MM.1S (cell line): Measurements from ENCODE around the gene GP9.

Source experiments
- DNase-seq: peaks from one replicate; pipeline ENCODE4 v3.0.0-alpha.2; 2015
- H2AFZ ChIP-seq: fragments of 300-600 bp; sonication (generic); 2 replicates; pipeline ENCODE4 v1.6.0; 2016; ENCODE audit warnings: antibody characterized with exemption, low read length
- H3F3A ChIP-seq: fragments of 300-600 bp; sonication (generic); 2 replicates; pipeline ENCODE4 v1.6.1; 2016; ENCODE audit warnings: mild to moderate bottlenecking, antibody characterized with exemption, low read length, moderate library complexity, mixed read lengths; ENCODE audit not compliant: insufficient read depth
- H3K27ac ChIP-seq: fragments of 300-600 bp; sonication (generic); 2 replicates; pipeline ENCODE4 v1.5.1; 2016; ENCODE audit warnings: mild to moderate bottlenecking, low read length
- H3K27me3 ChIP-seq: fragments of 300-600 bp; sonication (generic); replicated peaks from 2 replicates; pipeline ENCODE4 v1.6.0; 2016; ENCODE audit warnings: low read length; ENCODE audit not compliant: insufficient read depth
- H3K36me3 ChIP-seq: fragments of 300-600 bp; sonication (generic); replicated peaks from 2 replicates; pipeline ENCODE4 v1.6.1; 2016; ENCODE audit warnings: mild to moderate bottlenecking, low read length, mixed read lengths; ENCODE audit not compliant: insufficient read depth
- H3K4me1 ChIP-seq: fragments of 300-600 bp; sonication (generic); 2 replicates; pipeline ENCODE4 v1.6.1; 2016; ENCODE audit warnings: low read length, mixed read lengths
- H3K4me2 ChIP-seq: fragments of 300-600 bp; sonication (generic); 2 replicates; pipeline ENCODE4 v1.6.0; 2016; ENCODE audit warnings: low read depth, low read length
- H3K4me3 ChIP-seq: fragments of 300-600 bp; sonication (generic); 2 replicates; pipeline ENCODE4 v1.5.1; 2016; ENCODE audit warnings: low read length, mixed read lengths
- H3K79me2 ChIP-seq: fragments of 300-600 bp; sonication (generic); 2 replicates; pipeline ENCODE4 v1.6.1; 2016; ENCODE audit warnings: mixed run types, low read length, mixed read lengths
- H3K9ac ChIP-seq: fragments of 300-600 bp; sonication (generic); 2 replicates; pipeline ENCODE4 v1.6.1; 2016; ENCODE audit warnings: low read length, mixed read lengths
- H3K9me2 ChIP-seq: fragments of 300-600 bp; sonication (generic); replicated peaks from 2 replicates; pipeline ENCODE4 v1.6.1; 2016; ENCODE audit warnings: mild to moderate bottlenecking, low read length, mixed read lengths; ENCODE audit not compliant: insufficient read depth
- H3K9me3 ChIP-seq: fragments of 300-600 bp; sonication (generic); replicated peaks from 2 replicates; pipeline ENCODE4 v1.6.1; 2016; ENCODE audit warnings: mild to moderate bottlenecking, low read length, mixed read lengths; ENCODE audit not compliant: insufficient read depth
- H4K20me1 ChIP-seq: fragments of 300-600 bp; sonication (generic); 2 replicates; pipeline ENCODE4 v1.6.1; 2016; ENCODE audit warnings: mild to moderate bottlenecking, low read length, moderate library complexity, mixed read lengths; ENCODE audit not compliant: insufficient read depth
- EZH2 ChIP-seq: fragments of 300-600 bp; sonication (generic); optimal IDR thresholded peaks from 2 replicates; pipeline ENCODE3; 2017; ENCODE audit warnings: low read depth, mild to moderate bottlenecking, antibody characterized with exemption, low read length, mixed read lengths
- EZH2phosphoT487 ChIP-seq: fragments of 300-600 bp; sonication (generic); IDR thresholded peaks from 2 replicates; pipeline ENCODE4 v1.6.1; 2018; ENCODE audit warnings: antibody characterized with exemption, low read length
- TF ChIP-seq, protein P1 (sequence below): fragments of 300-600 bp; sonication (generic); IDR thresholded peaks from 2 replicates; pipeline ENCODE4 v1.5.1; 2016; ENCODE audit warnings: antibody characterized with exemption, low read length, mixed read lengths

The GP9 gene

DNA sequence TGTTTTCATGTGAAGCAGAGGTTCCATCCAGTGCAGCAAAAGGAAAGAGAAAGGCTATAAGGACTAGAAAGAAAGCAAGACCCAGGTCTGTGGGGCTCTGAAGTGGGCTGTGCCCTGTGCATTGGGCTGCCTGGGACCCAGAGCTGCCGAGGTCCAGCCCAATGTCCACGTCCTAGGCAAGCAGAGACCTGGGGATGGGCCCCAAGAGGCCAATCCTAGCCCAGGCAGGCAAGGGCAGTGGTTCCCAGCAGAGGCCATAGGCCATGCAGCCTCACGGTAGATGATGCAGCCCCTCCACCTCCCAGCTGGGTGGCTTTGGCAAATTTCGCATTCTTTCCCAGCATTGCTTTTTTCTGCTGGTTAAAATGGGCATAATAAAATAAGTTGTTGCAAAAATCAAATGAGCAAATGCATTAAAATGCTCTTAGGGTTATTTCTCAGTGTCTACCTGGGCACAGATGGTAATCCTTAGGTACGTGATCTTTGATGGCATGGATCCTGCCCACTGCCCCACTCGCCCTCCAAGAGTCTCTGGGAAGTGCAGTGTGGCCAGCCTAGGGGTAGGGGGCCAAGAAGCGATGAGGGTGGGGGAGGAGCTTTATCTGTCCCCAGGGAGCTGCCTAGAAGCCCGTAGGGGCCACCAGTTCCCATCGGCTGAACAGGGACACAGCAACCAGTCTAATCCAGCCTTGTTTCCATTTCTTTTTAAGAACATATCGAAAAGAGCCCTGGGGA is 22.3 kb upstream of the GP9 start:
- Histone ChIP-seq H3K27me3 (no peaks in the 10 kb centered on the region), H3K9me2 (no peaks in the 10 kb centered on the region), H3K36me3 (no peaks in the 10 kb centered on the region), H3K4me3 (no peak overlapping the region), H3K9ac (no peak overlapping the region), H3K79me2 (no peaks in the 10 kb centered on the region), H4K20me1 (no peaks in the 10 kb centered on the region), H3F3A (no peaks in the 10 kb centered on the region), H3K4me1 (no peaks in the 10 kb centered on the region), H3K4me2 (no peak overlapping the region), H3K9me3 (no peaks in the 10 kb centered on the region), H3K27ac (no peak overlapping the region), H2AFZ (no peak overlapping the region)
- DNase-seq = no peak
- no peak for TF ChIP-seq EZH2phosphoT487
- TF ChIP-seq, protein P1, sequence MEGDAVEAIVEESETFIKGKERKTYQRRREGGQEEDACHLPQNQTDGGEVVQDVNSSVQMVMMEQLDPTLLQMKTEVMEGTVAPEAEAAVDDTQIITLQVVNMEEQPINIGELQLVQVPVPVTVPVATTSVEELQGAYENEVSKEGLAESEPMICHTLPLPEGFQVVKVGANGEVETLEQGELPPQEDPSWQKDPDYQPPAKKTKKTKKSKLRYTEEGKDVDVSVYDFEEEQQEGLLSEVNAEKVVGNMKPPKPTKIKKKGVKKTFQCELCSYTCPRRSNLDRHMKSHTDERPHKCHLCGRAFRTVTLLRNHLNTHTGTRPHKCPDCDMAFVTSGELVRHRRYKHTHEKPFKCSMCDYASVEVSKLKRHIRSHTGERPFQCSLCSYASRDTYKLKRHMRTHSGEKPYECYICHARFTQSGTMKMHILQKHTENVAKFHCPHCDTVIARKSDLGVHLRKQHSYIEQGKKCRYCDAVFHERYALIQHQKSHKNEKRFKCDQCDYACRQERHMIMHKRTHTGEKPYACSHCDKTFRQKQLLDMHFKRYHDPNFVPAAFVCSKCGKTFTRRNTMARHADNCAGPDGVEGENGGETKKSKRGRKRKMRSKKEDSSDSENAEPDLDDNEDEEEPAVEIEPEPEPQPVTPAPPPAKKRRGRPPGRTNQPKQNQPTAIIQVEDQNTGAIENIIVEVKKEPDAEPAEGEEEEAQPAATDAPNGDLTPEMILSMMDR = no peak
- TF ChIP-seq EZH2 = no peak

DNA sequence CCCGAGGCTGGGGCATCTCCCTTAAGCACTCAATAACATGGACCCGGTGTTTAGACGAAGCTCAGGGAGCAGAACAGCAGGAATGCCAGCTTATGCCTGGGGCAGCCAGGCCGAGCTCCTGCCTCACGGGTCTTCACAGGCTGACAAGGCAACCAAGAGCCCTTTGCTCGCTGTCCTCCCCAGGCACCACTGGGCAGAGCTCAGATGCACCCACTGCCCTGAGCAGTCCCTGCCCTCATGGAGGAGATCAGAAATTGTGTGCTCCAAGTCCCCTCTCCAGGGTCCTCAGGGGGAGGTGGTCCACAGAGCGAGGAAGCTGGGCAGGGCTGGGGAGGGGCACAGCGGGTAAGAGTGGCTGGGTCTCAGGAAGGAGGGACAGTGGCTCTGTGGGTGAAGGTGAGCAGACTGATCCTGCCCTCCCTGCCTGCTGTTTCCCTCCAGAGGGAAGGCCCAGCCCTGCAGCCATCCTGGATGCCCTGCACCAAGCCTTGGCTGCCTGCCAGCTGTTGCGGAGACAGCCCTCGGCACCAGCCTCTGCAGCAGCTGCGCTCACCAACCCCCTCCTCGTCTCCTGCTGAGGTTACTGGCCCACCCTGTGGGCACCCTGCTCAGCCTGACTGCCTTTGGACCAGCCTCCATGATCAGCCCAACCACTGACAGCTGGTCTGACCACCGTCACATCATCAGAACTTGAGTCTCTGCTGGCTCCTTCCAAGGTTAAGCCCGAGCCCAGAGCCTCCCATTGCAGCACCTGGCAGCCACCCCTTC is 21.1 kb upstream of the GP9 start:
- Histone ChIP-seq H3K9me3 (no peaks in the 10 kb centered on the region), H3K27ac (no peak overlapping the region), H3K4me3 (no peak overlapping the region), H3K36me3 (no peaks in the 10 kb centered on the region), H3K4me2 (no peak overlapping the region), H4K20me1 (no peaks in the 10 kb centered on the region), H3F3A (no peaks in the 10 kb centered on the region), H3K27me3 (no peaks in the 10 kb centered on the region), H3K4me1 (no peaks in the 10 kb centered on the region), H3K9ac (no peak overlapping the region), H3K79me2 (no peaks in the 10 kb centered on the region), H3K9me2 (no peaks in the 10 kb centered on the region), H2AFZ (no peak overlapping the region)
- TF ChIP-seq, protein P1 = no peak
- TF ChIP-seq EZH2phosphoT487 (no peak), EZH2 (no peak)
- DNase-seq = no peak

DNA sequence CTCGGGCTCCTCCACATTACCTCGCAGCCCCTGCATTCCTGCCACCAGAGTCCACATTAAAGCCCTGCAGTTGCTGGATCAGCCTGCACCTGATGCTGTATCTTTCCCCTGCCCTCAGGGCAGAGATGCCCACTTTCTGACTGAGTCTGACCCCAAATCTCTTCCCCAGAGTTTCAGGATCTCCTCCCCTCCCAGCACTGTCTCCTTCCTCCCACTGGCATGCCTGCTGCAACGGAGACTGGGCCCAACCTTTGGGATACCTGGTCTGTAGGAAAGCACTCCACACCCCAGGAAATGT is 20.6 kb upstream of the GP9 start:
- Histone ChIP-seq H3K9me3 (no peaks in the 10 kb centered on the region), H3K27ac (no peak overlapping the region), H3K79me2 (no peaks in the 10 kb centered on the region), H3K9me2 (no peaks in the 10 kb centered on the region), H3F3A (no peaks in the 10 kb centered on the region), H3K9ac (no peak overlapping the region), H3K27me3 (no peaks in the 10 kb centered on the region), H3K36me3 (no peaks in the 10 kb centered on the region), H4K20me1 (no peaks in the 10 kb centered on the region), H2AFZ (no peak overlapping the region), H3K4me1 (no peaks in the 10 kb centered on the region), H3K4me2 (no peak overlapping the region), H3K4me3 (no peak overlapping the region)
- TF ChIP-seq, protein P1 = no peak
- TF ChIP-seq EZH2 (no peak), EZH2phosphoT487 (no peak)
- no peak for DNase-seq
